SIG-M5 treated with dmso at 0.1 percent for 504 hours (cell line): ENCODE measurements around the gene SLCO1A2.

Experiments used
- DNase-seq: peaks from one replicate; lab custom pipeline; 2025; ENCODE audit not compliant: unreplicated experiment; lab: John Stamatoyannopoulos, UW

Gene SLCO1A2

GRCh38 chr12:21220266-21220665 lies 114.5 kb downstream of the SLCO1A2 start:
- DNase-seq = no peak

GRCh38 chr12:21219206-21219605 lies 115.5 kb downstream of the SLCO1A2 start:
- no peak for DNase-seq
